SK-N-SH (cell line): Measurements from ENCODE around the gene CACNA2D3. TPM values are rescaled to one million over a fixed set of nuclear protein-coding genes. Genes with fewer than 3 reads are reported as not detected.

Source experiments
- CTCF ChIA-PET: fragments of 300-600, 350-600 bp; formaldehyde crosslinking; extraction: SDS; loops from one replicate; lab custom pipeline; 2021; lab: Yijun Ruan, JAX
- POLR2A ChIA-PET: fragments of 350-600 bp; sonication (Branson Sonifier 250); formaldehyde crosslinking; extraction: SDS; loops from one replicate; lab custom pipeline; 2020; ENCODE audit warnings: antibody characterized with exemption, inconsistent platforms; lab: Yijun Ruan, JAX
- DNase-seq: peaks from one replicate; pipeline ENCODE4 v3.0.0; 2012
- H2AFZ ChIP-seq: fragments of 200-600 bp; sonication (generic); 2 replicates; pipeline ENCODE4 v1.8.1; 2016; ENCODE audit warnings: antibody characterized with exemption, mild to moderate bottlenecking, low read depth
- H3F3A ChIP-seq: fragments of 200-600 bp; sonication (generic); replicated peaks from 2 replicates; pipeline ENCODE3; 2016; ENCODE audit warnings: antibody characterized with exemption, mild to moderate bottlenecking; ENCODE audit not compliant: insufficient read depth
- H3K27ac ChIP-seq, 2 experiments: fragments of 200-500 bp in 1 of 2; fragments of 200-600 bp in 1 of 2; sonication (Bioruptor generic) in 1 of 2; sonication (generic), shearing (Covaris generic) in 1 of 2; 2 replicates each; pipeline versions ENCODE4 v1.5.1 to v1.6.1; 2014 to 2016; ENCODE audit warnings: low read depth in 2 of 2, inconsistent platforms in 1 of 2, low read length in 1 of 2, mild to moderate bottlenecking in 1 of 2, mixed read lengths in 1 of 2
- H3K27me3 ChIP-seq: fragments of 200-600 bp; sonication (generic), shearing (Covaris generic); 2 replicates; pipeline ENCODE4 v1.6.1; 2016; ENCODE audit warnings: mixed run types; ENCODE audit not compliant: insufficient read depth
- H3K36me3 ChIP-seq, 2 experiments: fragments of 200-500 bp in 1 of 2; fragments of 200-600 bp in 1 of 2; sonication (Bioruptor generic) in 1 of 2; sonication (generic) in 1 of 2; replicated peaks in 1 of 2; 2 replicates each; pipeline versions ENCODE3 to v1.5.1; 2014 to 2016; ENCODE audit warnings: low read length in 1 of 2, mild to moderate bottlenecking in 1 of 2; ENCODE audit not compliant: insufficient read depth in 2 of 2, control insufficient read depth in 1 of 2
- H3K4me1 ChIP-seq, 2 experiments: fragments of 200-500 bp in 1 of 2; fragments of 200-600 bp in 1 of 2; sonication (Bioruptor generic) in 1 of 2; sonication (generic), shearing (Covaris generic) in 1 of 2; 2 replicates each; pipeline versions ENCODE4 v1.5.1 to v1.6.1; 2014 to 2016; ENCODE audit warnings: low read depth in 1 of 2, low read length in 1 of 2, mixed run types in 1 of 2; ENCODE audit not compliant: insufficient read depth in 2 of 2, control insufficient read depth in 1 of 2
- H3K4me2 ChIP-seq: fragments of 200-600 bp; sonication (generic), shearing (Covaris generic); 2 replicates; pipeline ENCODE4 v1.6.1; 2017; ENCODE audit warnings: mixed run types
- H3K4me3 ChIP-seq, 2 experiments: fragments of 200-500 bp in 1 of 2; fragments of 200-600 bp in 1 of 2; sonication (Bioruptor generic) in 1 of 2; sonication (generic), shearing (Covaris generic) in 1 of 2; 2 replicates each; pipeline versions ENCODE4 v1.5.1 to v1.8.1; 2014 to 2016; ENCODE audit warnings: low read depth in 2 of 2, inconsistent platforms in 1 of 2, low read length in 1 of 2, mild to moderate bottlenecking in 1 of 2, mixed read lengths in 1 of 2, moderate library complexity in 1 of 2
- H3K79me2 ChIP-seq: fragments of 200-600 bp; sonication (generic); 2 replicates; pipeline ENCODE4 v1.8.1; 2017; ENCODE audit warnings: mild to moderate bottlenecking; ENCODE audit not compliant: insufficient read depth
- H3K9ac ChIP-seq: fragments of 200-600 bp; sonication (generic); 2 replicates; pipeline ENCODE4 v1.6.1; 2017; ENCODE audit warnings: mixed run types
- H3K9me2 ChIP-seq: fragments of 200-600 bp; sonication (generic); 2 replicates; pipeline ENCODE4 v1.6.1; 2017; ENCODE audit warnings: mixed run types
- H3K9me3 ChIP-seq: fragments of 200-600 bp; sonication (generic); 2 replicates; pipeline ENCODE4 v1.6.1; 2017; ENCODE audit warnings: mixed run types, mild to moderate bottlenecking, moderate library complexity
- H4K20me1 ChIP-seq: fragments of 200-600 bp; sonication (generic); 2 replicates; pipeline ENCODE4 v1.6.1; 2017; ENCODE audit warnings: mild to moderate bottlenecking, mixed run types; ENCODE audit not compliant: insufficient read depth
- CHD2 ChIP-seq: fragments of 150-350 bp; IDR thresholded peaks from 2 replicates; pipeline ENCODE4 v1.6.1; 2018; ENCODE audit warnings: low read length; ENCODE audit not compliant: partially characterized antibody
- CTCF ChIP-seq: fragments of 200-600 bp; sonication (generic); IDR thresholded peaks from 2 replicates; pipeline ENCODE4 v1.6.1; 2017; ENCODE audit warnings: antibody characterized with exemption, mild to moderate bottlenecking, moderate library complexity
- EZH2phosphoT487 ChIP-seq: fragments of 200-600 bp; sonication (generic); IDR thresholded peaks from 2 replicates; pipeline ENCODE4 v1.6.1; 2017; ENCODE audit warnings: low read depth, mixed run types, mild to moderate bottlenecking, antibody characterized with exemption, moderate library complexity, borderline replicate concordance
- FOSL2 ChIP-seq: IDR thresholded peaks from 2 replicates; pipeline ENCODE4 v1.4.0; 2012; ENCODE audit warnings: low read depth, mild to moderate bottlenecking, moderate library complexity, borderline replicate concordance
- FOXJ3 ChIP-seq: sonication (generic); formaldehyde crosslinking; IDR thresholded peaks from 2 replicates; pipeline ENCODE4 v1.5.1; 2020; ENCODE audit warnings: mild to moderate bottlenecking, missing genetic modification reagents
- GABPA ChIP-seq: IDR thresholded peaks from 2 replicates; pipeline ENCODE4 v1.4.0; 2012; ENCODE audit warnings: low read depth, mild to moderate bottlenecking
- GATA2 ChIP-seq: sonication (generic); formaldehyde crosslinking; IDR thresholded peaks from 2 replicates; pipeline ENCODE4 v1.5.0; 2020; ENCODE audit warnings: mild to moderate bottlenecking, missing genetic modification reagents
- JUND ChIP-seq: IDR thresholded peaks from 2 replicates; pipeline ENCODE4 v1.4.0; 2012
- MEF2A ChIP-seq: IDR thresholded peaks from 2 replicates; pipeline ENCODE4 v1.4.0; 2012; ENCODE audit warnings: low read depth, borderline replicate concordance
- MXI1 ChIP-seq: IDR thresholded peaks from 2 replicates; pipeline ENCODE4 v1.6.1; 2012; ENCODE audit warnings: mild to moderate bottlenecking, low read depth, low read length, improper control_type of control experiment
- PBX3 ChIP-seq: IDR thresholded peaks from 2 replicates; pipeline ENCODE4; 2012
- POLR2AphosphoS5 ChIP-seq: IDR thresholded peaks from 2 replicates; pipeline ENCODE4 v1.6.1; 2012; ENCODE audit warnings: low read depth, low read length
- RAD21 ChIP-seq: IDR thresholded peaks from 2 replicates; pipeline ENCODE4 v1.6.1; 2012; ENCODE audit warnings: mild to moderate bottlenecking, low read length
- SIN3A ChIP-seq: IDR thresholded peaks from 2 replicates; pipeline ENCODE4 v1.6.1; 2012; ENCODE audit warnings: low read depth, mild to moderate bottlenecking, low read length, moderate library complexity, borderline replicate concordance
- TAF1 ChIP-seq: IDR thresholded peaks from 2 replicates; pipeline ENCODE4 v1.6.1; 2012; ENCODE audit warnings: low read depth, mild to moderate bottlenecking, low read length, moderate library complexity, borderline replicate concordance
- TCF12 ChIP-seq: IDR thresholded peaks from 2 replicates; pipeline ENCODE4 v1.4.0; 2012
- USF1 ChIP-seq: IDR thresholded peaks from 2 replicates; pipeline ENCODE4 v1.4.0; 2012; ENCODE audit warnings: low read depth, borderline replicate concordance
- USF2 ChIP-seq: fragments of 150-350 bp; IDR thresholded peaks from 2 replicates; pipeline ENCODE4 v1.6.1; 2017; ENCODE audit warnings: antibody characterized with exemption, low read length, low read depth, borderline replicate concordance
- WGBS: methylation state at CpG from one replicate; pipeline ENCODE4 v1.1.6; 2017; ENCODE audit warnings: low lambda C conversion rate; 5-methylcytosine and 5-hydroxymethylcytosine counted together
- polyA plus RNA-seq, 3 experiments: library from polyadenylated mRNA; depleted of rRNA; stranded (reverse); fragments of >200 nt; gene quantifications; 2 replicates each; pipeline ENCODE4 v1.2.3, GENCODE V29; 2012

Gene CACNA2D3
- polyA plus RNA-seq, 1 of the 3 experiments (the other 2 are of a cell fraction), result 0.15 TPM

- no peaks in the 10 kb centered on the region for H3K79me2 ChIP-seq
- no peaks in the 10 kb centered on the region for H3K4me1 ChIP-seq
- H3K4me3 ChIP-seq, result no peak overlapping the region
- DNase-seq, result no peak
- no peaks in the 10 kb centered on the region for H3K9me2 ChIP-seq
- WGBS, result 18% methylated on average over 2 of the region's 4 CpGs
- TF ChIP-seq RAD21 (no peak), PBX3 (no peak), JUND (no peak), FOSL2 (no peak), GATA2 (CRISPR knock-in tag) (no peak)
- TF ChIP-seq, all 33 proteins: peak for 0
- ChIA-PET CTCF (no interaction called here), POLR2A (no interaction called here)
- H3K27ac ChIP-seq, result no peak overlapping the region
- no peaks in the 10 kb centered on the region for H4K20me1 ChIP-seq
- H2AFZ ChIP-seq, result no peak overlapping the region
- H3F3A ChIP-seq, result no peaks in the 10 kb centered on the region
- H3K9me3 ChIP-seq, result no peaks in the 10 kb centered on the region
- H3K4me2 ChIP-seq, result no peak overlapping the region
- H3K27me3 ChIP-seq, result no peaks in the 10 kb centered on the region
- no peaks in the 10 kb centered on the region for H3K36me3 ChIP-seq
- no peak overlapping the region for H3K9ac ChIP-seq
Measured at GRCh38 chr3:54654776-54655175, 532.4 kb downstream of the CACNA2D3 start.

- TF ChIP-seq USF1 (no peak), CHD2 (no peak), SIN3A (no peak), POLR2AphosphoS5 (no peak), CTCF (no peak), TCF12 (no peak), TAF1 (no peak), MEF2A (no peak), GATA2 (CRISPR knock-in tag) (no peak), FOXJ3 (CRISPR knock-in tag) (no peak), FOSL2 (no peak), GABPA (no peak), MXI1 (no peak), USF2 (no peak), EZH2phosphoT487 (no peak), PBX3 (no peak)
- Histone ChIP-seq H3K36me3 (no peaks in the 10 kb centered on the region), H3K4me2 (no peak overlapping the region), H2AFZ (no peak overlapping the region), H3K9me3 (no peaks in the 10 kb centered on the region), H3K4me3 (no peak overlapping the region), H4K20me1 (no peaks in the 10 kb centered on the region), H3K9me2 (no peaks in the 10 kb centered on the region), H3K27me3 (no peaks in the 10 kb centered on the region), H3K9ac (no peak overlapping the region), H3F3A (no peaks in the 10 kb centered on the region), H3K4me1 (no peaks in the 10 kb centered on the region; a peak in 1 of 4 replicates), H3K27ac (no peak overlapping the region), H3K79me2 (no peaks in the 10 kb centered on the region)
- no peak for DNase-seq
- ChIA-PET CTCF (interaction anchor here (1.1 kb wide), 1 partner anchor 9 kb away, joined by 3 read pairs; no protein-coding TSS in a partner anchor), POLR2A (no interaction called here)
- WGBS, result 16% methylated on average over 3 of the region's 3 CpGs
Measured at GRCh38 chr3:54659347-54659746, 537.0 kb downstream of the CACNA2D3 start.
